ENCODE results near the gene USH2A.

- no peak for TF ChIP-seq POLR2A (IDR thresholded peaks at IDR 0.05; ENCODE audit: low read length)
- TF ChIP-seq GATA1 (IDR thresholded peaks at IDR 0.05; ENCODE audit: low read depth, low read length): no peak
These were observed 282.3 kb downstream of the USH2A start for GRCh38 chr1:216140730-216141524.
